Ammon's horn (tissue), 1 donor: ENCODE results near the gene PPL.
A peak's percentile ranks its signal among the peaks of the same experiment; 100 is the strongest.
"Not testable (repeated sequence)": the region's sequence is repeated elsewhere in the genome, so short reads cannot be mapped to it uniquely, and the experiment has no call there.

Experiments
- DNase-seq: peaks from one replicate; pipeline ENCODE4 v3.0.0-alpha.2; 2016; ENCODE audit warnings: low spot score

The PPL gene

GRCh38 chr16:4957720-4958509 is 21.0 kb upstream of the PPL start, which contains the start of gene SEC14L5:
TSS of gene SEC14L5 (plus strand) at chr16:4958330. CDS start at chr16:4959324, 994 bp downstream.
- peak; percentile 99 for DNase-seq

- DNase-seq: no peak
Measured at GRCh38 chr16:4957420-4957719, 20.4 kb upstream of the PPL start.

- no peak for DNase-seq
Measured at GRCh38 chr16:4954714-4955113, 17.8 kb upstream of the PPL start.

GRCh38 chr16:4951583-4951982 is 14.6 kb upstream of the PPL start:
- DNase-seq: not testable (repeated sequence)

GRCh38 chr16:4949986-4950385 is 13.0 kb upstream of the PPL start:
- no peak for DNase-seq

- DNase-seq: no peak
Measured at GRCh38 chr16:4948903-4949766, 12.2 kb upstream of the PPL start.

- no peak for DNase-seq
Measured at GRCh38 chr16:4947722-4948503, 11.0 kb upstream of the PPL start.

GRCh38 chr16:4946917-4947316 is 10.0 kb upstream of the PPL start:
- DNase-seq: no peak

- no peak for DNase-seq
Measured at GRCh38 chr16:4945560-4946502, 8.9 kb upstream of the PPL start.

- DNase-seq: no peak
Measured at GRCh38 chr16:4944333-4945281, 7.7 kb upstream of the PPL start.

- DNase-seq: no peak
Measured at GRCh38 chr16:4942481-4942880, 5.5 kb upstream of the PPL start.

GRCh38 chr16:4940719-4941118 is 3.8 kb upstream of the PPL start:
- no peak for DNase-seq

GRCh38 chr16:4938683-4939030 is 1.7 kb upstream of the PPL start:
- DNase-seq: peak; percentile 33

GRCh38 chr16:4937782-4938682 is 1.1 kb upstream of the PPL start:
- no peak for DNase-seq

GRCh38 chr16:4936181-4936990 is 562 bp downstream of the PPL start:
- DNase-seq: no peak

GRCh38 chr16:4935241-4935855 is 1.6 kb downstream of the PPL start:
- no peak for DNase-seq

GRCh38 chr16:4934591-4934990 is 2.4 kb downstream of the PPL start:
- DNase-seq: no peak

- no peak for DNase-seq
Measured at GRCh38 chr16:4933871-4934395, 3.0 kb downstream of the PPL start.
